SH-SY5Y (cell line): ENCODE measurements around the gene MED19.

Experiments used
- GATA2 ChIP-seq: IDR thresholded peaks from 2 replicates; pipeline ENCODE4 v1.6.1; 2011; ENCODE audit warnings: mild to moderate bottlenecking, low read depth, low read length
- GATA3 ChIP-seq: IDR thresholded peaks from 2 replicates; pipeline ENCODE4 v1.6.1; 2011; ENCODE audit warnings: low read depth, mild to moderate bottlenecking, low read length, moderate library complexity

The MED19 gene

DNA sequence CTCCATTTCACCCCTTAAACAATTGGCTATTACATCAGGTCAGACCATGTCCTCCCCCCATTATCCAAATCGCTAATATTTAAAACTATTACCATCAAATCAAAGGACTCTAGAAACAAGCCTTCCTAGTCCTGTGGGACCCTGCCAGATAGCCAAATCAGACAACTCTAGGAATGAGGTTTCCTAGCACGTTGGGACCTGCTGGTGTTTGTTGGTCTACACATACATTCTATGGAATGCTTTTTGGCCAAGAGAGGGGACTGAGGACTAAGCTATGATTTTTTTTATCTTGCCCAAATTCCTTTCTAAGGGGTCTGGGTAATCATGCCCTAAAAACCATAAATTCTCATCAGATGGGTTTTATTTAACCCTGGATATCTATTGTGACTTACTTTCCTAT is 15.2 kb upstream of the MED19 start:
- TF ChIP-seq GATA2 (no peak), GATA3 (no peak)

DNA sequence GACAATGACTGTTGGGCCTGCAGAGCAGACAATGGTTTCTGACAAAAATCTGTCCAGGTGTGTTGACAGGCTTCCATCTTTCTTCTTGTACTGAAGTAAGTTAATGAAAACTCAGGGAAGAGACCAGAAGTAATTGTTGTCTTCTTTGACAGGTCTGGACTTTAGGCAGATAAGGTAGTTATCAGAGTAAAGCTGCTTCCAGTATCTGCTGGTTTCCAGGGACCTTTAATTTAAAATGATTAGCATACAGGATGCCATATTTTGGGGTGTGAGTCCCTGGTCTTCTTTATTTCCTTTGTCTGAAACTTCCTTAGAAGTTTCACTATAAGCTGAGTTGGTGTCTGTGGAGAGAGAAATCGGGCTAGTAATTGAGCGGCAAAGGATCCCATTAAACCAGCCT is 1.8 kb upstream of the MED19 start:
- TF ChIP-seq GATA3 (no peak), GATA2 (no peak)

DNA sequence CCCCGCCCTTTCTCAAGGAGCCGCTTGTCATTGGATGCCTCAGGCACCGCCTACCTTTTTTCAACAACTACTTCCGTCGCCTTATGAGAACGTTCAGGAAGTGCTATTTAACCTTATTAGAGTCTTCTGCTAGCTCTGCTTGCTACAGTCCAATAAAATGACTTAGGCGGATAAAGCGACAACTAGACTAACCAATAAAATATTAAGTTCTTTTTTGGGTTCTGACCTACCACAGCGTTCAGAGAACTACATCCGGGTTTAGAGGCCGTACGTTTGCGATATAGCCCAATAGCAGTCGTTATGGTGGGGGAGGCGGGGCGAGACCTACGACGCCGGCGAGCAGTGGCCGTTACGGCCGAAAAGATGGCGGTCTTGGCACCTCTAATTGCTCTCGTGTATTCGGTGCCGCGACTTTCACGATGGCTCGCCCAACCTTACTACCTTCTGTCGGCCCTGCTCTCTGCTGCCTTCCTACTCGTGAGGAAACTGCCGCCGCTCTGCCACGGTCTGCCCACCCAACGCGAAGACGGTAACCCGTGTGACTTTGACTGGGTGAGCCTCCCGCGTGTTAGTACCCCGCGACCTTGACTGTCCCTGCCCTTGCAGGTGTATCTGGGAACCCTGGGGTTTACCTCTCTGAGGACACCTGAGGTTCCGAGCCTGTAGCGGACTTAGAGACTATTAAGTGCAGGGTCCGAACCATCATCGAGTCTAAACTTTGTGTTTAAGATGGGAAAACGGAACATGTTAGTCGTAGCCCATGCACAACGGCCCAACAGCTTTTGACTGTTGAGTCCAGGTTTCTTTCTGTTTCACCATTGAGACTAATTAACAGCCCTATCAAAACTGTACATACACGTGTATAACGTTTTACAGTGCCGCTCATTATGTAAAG is 488 bp upstream of the MED19 start, which contains the start of gene TMX2:
Gene TMX2 (plus strand): TSS at position 338 of the 895 bp plus-strand sequence. CDS start 26 bp downstream, at position 364.
- TF ChIP-seq GATA3 (no peak), GATA2 (no peak)

DNA sequence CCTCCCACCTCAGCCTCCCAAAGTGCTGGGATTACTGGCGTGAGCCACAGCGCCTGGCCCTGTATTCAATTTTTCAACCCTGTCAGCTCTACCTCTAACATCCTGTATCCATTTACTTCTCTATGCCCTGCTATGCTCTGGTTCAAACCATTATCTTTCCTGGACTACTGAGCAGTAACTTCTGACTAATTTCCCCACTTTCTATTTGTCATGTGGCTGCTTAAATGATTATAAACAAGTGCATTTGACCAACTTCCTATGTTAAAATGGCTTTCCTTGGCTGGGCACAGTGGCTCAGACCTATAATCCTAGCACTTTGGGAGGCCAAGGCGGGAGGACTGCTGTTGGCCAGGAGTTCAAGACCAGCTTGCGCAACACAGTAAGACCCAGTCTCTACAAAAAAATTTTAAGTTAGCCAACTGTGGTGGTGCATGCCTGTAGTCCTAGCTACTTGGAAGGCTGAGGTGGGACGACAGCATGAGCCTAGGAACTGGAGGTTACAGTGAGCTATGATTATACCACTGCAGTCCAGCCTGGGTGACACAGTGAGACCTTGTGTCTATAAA is 2.1 kb downstream of the MED19 start:
- TF ChIP-seq GATA2: no peak
- TF ChIP-seq GATA3: no peak

DNA sequence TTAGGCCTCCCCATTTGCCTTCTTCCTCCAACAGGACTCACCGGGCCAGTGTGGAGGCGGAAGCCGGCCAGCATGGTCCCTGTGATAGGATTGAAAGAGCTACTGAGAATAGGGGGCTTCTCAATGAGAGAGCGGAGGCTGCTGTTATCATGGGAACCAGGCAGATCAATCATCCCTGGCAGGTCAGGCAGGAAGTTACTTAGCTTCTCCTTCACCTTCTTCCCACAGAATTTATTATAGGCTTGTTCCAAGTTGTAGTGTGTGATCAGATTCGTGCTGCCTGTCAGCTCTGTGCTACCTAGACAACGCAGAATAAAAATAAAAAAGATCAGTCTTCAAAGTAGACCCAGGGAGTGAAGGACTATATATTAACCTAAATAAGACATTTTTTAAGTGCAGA is 7.1 kb downstream of the MED19 start:
- TF ChIP-seq GATA2: no peak
- TF ChIP-seq GATA3: no peak

DNA sequence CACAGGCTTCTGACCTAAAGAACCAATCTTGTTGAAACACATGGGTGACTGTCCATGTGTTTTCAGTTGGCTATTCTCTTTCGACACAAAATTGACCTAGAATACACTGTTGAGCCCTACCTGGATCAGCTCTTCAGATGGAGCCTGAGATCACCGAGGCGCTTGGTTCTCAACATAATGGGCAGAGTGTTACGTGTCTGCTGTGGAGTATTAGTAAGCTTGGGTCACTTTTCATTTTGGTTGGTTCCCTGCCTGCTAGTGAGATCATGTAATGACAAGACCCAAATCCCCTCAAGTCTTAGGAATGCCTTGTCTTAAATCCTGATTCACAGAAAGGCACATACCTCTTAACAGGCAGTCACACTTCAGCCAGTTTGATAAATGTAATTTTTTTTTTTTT is 8.7 kb downstream of the MED19 start:
- TF ChIP-seq GATA3 (no peak), GATA2 (no peak)

DNA sequence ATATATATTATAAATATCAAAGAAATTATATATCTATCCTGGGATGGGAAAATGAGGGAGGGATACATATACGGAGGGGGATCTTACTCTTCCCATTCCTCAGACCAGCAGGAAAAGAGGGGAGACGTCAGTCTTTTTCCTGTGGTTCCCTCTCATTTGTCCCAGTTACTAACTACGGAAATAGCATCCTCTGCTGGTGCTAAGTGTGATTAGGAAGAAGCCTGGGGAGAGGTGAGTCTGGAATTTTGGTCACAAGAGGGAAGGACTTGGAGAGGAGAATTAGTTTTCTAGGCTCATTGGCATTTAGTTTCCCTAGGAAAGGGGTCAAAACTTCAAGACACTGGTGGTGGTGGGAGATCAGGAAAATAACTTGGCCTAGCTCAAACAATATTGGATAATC is 11.6 kb downstream of the MED19 start:
- no peak for TF ChIP-seq GATA2
- no peak for TF ChIP-seq GATA3

DNA sequence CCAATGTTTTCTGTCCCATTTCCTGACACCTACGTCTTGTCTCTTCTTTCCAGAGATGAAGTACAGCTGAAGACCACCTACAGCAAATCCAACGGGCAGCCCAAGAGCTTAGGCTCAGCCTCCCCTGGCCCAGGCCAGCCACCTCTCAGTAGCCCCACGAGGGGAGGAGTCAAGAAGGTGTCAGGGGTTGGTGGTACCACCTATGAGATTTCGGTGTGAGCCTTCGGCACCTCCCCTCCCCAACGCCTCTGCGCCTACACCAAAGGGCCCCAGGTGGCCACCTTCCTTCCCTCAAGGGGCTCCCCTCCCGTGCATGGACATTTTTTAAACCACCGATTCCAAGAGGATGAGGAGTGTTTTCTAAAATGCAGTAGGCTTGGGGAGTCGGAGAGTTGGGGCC is 12.2 kb downstream of the MED19 start:
- TF ChIP-seq GATA3: no peak
- TF ChIP-seq GATA2: no peak

DNA sequence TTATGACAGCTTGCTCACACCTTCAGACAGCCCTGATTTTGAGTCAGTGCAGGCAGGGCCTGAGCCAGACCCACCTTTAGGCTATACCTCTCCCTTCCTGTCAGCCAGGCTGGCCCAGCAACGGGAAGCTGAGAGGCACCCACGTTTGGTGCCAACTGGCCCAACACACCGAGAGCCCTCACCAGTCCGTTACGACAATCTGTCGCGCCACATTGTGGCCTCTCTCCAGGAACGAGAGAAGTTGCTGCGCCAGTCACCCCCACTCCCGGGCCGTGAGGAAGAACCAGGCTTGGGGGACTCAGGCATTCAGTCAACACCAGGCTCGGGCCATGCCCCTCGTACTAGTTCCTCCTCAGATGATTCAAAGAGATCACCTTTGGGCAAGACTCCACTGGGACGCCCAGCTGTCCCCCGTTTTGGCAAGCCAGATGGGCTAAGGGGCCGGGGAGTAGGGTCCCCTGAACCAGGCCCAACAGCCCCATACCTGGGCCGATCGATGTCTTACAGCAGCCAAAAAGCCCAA is 13.1 kb downstream of the MED19 start:
- TF ChIP-seq GATA3 (no peak), GATA2 (no peak)

DNA sequence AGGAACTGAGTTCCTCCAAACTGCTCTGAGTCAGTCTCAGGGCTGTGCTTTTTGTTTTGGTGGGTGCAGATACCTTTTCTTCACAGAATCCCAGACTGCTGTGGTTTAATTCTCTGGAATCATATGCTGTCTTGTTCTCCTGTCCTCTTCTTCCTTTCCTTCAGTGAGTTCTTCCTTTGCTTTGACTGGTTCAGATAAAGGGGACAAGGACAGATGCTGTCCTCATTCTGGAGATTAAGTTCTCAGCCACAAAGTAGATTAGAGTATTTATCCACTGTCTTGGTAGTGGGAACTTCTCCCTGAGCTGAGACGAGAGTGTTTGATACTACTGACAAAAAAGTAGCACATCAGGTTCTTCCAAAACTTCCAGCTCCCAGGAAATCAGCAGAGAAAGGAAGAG is 30.8 kb downstream of the MED19 start:
- no peak for TF ChIP-seq GATA2
- no peak for TF ChIP-seq GATA3

DNA sequence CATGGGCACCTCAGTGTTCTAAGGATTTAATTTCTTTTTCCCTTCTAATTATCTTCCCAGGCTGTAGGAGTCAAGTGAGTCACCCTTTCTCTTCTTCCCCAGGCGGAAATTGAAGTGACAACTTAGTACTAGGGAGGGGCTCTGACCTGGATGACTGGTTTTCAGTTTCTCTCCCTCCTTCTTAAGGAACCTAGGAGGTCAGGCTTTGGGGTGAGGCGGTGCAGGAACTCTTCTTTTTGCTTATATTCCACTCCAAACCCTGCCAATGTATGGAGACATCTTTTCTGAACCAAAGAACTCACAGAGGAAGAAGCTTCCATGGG is 31.5 kb downstream of the MED19 start:
- no peak for TF ChIP-seq GATA3
- no peak for TF ChIP-seq GATA2

DNA sequence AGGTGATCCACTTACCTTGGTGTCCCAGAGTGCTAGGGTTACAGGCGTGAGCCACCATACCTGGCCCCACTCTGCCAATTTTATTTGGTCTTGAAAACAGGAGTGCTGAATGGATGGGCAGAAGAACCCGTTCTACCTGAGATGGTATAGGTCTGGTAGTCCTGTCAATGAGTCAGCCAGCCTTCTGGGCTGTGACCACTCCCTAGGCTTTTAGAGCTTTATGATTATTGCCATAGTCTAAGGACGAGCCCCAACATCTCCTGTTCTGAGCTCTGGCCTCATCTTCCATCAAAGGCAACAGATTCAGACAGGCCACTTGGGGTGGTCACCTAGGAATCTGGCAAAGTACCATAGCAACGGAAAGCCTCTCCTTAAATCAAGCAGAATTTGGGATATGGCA is 32.6 kb downstream of the MED19 start:
- TF ChIP-seq GATA2 (no peak), GATA3 (no peak)

DNA sequence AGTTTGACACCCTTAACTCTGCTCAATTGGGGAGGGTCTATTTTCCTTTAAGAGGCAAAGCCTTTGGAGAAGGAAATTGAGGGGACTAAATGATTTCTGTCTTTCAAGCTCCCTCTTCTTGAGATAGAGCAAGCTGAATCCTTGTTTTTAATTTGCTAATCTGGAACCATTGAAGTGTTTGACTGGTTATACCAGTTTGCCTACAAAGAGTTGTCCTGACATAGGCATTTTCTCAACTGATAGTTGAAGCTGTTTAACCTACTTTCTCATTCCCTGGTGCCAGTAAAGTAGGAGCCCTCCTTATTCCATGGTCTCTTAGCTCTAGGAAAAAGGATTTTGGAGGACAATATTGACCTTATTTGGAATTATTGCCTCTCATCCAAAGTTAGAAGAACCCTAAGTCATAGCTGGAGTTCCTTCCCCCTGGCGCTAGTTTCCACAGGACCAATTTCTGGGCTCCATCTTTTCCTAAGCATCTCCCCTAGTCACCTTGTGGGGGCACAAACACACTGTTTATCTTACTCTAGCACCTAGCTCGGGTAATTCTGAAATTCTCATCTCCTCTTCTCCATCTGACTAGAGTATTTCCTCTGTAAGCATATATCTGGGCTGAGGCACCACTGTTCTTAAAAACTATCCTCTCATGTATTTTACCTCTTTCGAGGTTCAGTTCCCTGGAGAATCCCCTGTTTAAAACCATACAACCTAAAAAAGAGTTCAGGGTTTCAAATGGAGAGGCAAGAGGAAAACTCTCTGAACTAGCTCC is 36.7 kb downstream of the MED19 start:
- TF ChIP-seq GATA3 (no peak), GATA2 (no peak)

DNA sequence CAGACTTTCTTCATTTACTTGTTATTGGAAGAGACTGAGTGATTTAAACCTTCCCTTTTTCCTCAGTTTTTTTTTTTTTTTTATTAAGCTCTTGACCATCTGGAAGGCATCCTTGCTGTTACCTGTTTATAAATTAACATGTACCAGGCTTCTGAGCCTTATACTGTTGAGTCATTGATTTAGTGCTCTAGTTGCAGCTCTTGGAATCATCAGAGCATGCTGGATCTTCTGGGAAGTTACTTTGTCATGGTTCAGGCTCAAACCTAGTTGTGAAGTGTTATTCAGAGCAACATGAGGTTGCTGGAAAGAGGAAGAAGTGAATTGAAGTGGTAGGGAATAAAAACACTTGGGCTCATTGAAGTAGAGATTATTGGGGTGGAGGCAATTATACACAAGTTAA is 37.8 kb downstream of the MED19 start:
- TF ChIP-seq GATA2: no peak
- TF ChIP-seq GATA3: no peak
